CD4-positive, alpha-beta T cell treated with Interleukin-17A for 4 hours (primary cell): Measurements from ENCODE around the gene SRRD.
A peak's percentile ranks its signal among the peaks of the same experiment; 100 is the strongest.
"Not testable (repeated sequence)": the region's sequence is repeated elsewhere in the genome, so short reads cannot be mapped to it uniquely, and the experiment has no call there.

Source experiments
- DNase-seq: peaks from one replicate; pipeline ENCODE4 v3.0.0-alpha.2; 2020; ENCODE audit warnings: mixed read lengths

The SRRD gene

GRCh38 chr22:26483439-26484359 lies at the start of gene SRRD, which contains the start of gene HPS4:
Gene SRRD, plus strand, starts transcription at chr22:26483877. Its CDS starts 14 bp downstream, at chr22:26483891.
Gene HPS4, minus strand, starts transcription at chr22:26483783. Its CDS starts 2,021 bp downstream, at chr22:26481762.
- DNase-seq: peak; percentile 95

- no peak for DNase-seq
Measured at GRCh38 chr22:26435327-26436093, 48.2 kb upstream of the SRRD start.

DNA sequence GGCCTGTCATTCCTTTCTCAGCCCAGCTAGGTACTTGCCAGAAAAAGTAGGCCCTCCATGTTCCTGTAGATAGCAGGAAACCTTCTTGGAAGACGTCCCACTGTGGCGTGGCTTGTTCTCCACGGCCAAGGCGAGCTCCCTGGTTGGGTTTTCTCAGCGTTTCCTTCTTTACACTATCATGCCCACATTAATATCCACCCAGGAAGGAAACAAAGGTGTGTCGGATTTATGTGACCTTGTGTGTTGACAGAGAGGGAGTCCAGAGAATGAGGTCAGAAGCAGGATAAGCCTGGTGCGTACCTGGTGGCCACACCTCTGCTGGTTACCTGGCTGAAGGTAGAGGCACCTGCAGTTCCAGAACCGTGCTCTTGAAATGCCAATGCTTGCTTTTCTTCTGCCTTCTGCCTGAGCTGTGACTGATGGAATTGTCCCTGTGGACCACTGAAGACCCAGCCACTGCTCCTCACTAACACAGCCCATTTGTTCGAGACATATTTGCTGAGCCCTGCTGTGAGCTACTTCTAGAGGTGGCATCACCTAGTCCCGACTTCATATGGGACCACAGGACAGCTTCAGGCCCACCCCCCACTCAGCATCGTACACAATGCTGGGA lies 46.7 kb upstream of the SRRD start:
- DNase-seq: no peak

GRCh38 chr22:26437694-26438392 lies 45.8 kb upstream of the SRRD start:
- no peak for DNase-seq

DNA sequence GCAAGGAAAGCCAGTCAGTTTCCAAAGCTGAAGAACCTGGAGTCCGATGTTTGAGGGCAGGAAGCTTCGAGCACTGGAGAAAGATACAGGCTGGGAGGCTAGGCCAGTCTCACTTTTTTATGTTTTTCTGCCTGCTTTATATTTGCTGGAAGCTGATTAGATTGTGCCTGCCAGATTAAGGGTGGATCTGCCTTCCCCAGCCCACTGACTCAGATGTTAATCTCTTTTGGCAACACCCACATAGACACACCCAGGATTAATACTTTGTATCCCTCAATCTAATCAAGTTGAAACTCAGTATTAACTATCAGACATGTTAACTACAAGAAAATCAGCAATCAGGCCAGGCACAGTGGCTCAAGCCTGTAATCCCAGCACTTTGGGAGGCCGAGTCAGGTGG lies 44.9 kb upstream of the SRRD start:
- not testable (repeated sequence) for DNase-seq

DNA sequence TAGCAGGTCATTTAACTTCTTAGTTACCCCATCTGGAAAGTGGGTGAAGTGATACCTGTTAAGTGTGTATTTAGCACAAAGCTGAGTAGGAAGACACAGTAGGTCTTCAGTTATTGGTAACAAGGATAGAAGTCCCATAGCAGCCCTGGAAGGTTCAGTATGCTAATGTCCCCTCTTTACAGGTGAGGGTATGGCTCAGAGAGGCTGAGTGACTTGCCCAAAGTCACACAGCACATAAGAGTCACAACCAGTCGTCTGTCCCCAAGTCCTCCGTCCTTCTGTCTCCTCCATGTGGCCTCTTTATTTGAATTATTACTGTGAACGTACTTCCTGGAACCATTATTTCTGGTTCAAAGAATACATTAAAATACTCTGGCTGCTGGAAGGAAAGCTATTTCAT lies 44.1 kb upstream of the SRRD start:
- no peak for DNase-seq

DNA sequence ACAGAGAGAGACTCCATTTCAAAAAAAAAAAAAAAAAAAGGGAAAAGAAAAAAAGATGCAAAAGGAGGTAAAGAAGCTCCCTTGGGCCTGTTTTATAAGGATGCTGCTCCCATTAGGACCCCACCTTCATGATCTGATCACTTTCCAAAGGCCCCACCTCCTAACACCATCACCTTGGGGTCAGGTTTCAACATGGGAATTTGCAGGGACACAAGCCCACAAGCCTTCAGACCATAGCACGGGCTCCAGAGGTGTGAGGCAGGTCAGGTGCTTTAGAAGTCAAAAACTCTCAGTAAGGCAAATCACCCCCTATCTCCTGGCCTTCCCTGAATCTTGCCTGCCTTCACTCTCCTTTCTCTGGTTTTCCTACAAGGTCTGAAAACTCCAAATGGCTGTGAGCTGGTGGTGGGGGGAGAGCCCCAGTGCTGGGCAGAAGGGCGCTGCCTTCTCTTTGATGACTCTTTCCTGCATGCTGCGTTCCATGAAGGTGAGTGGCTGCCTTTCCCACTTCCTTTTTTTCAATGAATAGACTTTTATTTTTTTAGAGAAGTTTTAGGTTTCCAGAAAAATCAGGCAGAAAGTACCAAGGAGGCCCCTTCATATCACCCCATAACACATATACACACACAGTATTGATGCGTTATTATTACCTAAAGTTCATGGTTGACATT lies 41.5 kb upstream of the SRRD start:
- DNase-seq: no peak

DNA sequence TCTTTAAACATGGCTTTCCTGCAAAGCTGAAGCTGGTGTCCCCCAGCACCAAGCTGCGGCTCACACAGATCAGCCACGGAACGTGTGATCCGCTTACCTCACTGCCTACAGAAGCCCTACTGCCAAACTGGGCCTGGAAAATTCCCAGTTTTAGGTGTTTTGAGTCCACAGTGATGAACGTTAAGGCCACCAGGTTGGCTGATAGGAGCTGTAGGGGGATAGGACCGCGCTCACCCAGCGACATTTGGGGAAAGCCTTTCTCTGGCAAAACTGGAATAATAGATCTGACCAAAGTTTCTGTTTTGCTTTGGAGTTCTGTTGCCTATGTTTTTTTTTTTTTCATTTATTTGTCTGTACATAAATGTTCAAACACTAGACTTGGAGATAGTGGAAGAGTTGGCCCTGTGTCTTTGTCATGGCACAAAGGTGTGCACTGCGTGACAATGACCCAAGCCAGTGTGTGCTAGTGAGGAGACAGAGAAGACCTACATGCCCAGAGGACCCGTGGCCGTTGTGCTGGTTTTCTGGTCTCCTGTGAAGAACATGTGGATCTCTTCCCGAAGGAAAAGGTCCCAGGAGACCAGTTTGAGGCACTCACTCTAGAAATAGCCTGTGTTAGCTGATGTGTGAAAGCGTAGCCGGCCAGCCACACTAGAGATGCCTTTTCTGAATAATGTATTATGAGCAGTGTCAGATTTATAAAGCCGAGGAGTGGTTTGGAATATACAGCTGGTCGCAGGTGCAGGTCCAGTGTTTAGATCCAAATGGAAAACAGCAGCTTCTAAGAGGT lies 39.6 kb upstream of the SRRD start:
- no peak for DNase-seq

DNA sequence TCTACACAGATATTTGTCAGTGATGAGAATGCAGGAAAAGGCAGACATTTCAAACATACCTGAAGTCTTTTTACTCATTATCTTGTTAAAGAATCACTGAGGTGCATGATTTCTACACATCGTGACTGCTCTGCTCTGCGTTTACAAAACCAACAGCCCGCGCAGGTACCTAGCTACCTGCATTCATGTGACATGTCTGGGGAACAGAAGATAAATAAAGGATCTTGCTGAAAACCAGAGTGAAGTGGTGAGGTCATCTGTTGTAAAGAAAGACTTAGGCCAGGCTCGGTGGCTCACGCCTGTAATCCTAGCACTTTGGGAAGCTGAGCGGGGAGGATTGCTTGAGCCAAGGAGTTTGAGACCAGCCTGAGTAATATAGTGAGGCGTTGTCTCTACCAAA lies 38.9 kb upstream of the SRRD start:
- no peak for DNase-seq

GRCh38 chr22:26445577-26446275 lies 38.0 kb upstream of the SRRD start:
- DNase-seq: no peak

GRCh38 chr22:26446808-26447515 lies 36.7 kb upstream of the SRRD start:
- no peak for DNase-seq

- DNase-seq: no peak
Measured at GRCh38 chr22:26447584-26448329, 35.9 kb upstream of the SRRD start.

- no peak for DNase-seq
Measured at GRCh38 chr22:26448334-26448733, 35.3 kb upstream of the SRRD start.

GRCh38 chr22:26448941-26449340 lies 34.7 kb upstream of the SRRD start:
- DNase-seq: no peak

GRCh38 chr22:26450453-26451185 lies 33.1 kb upstream of the SRRD start:
- no peak for DNase-seq

DNA sequence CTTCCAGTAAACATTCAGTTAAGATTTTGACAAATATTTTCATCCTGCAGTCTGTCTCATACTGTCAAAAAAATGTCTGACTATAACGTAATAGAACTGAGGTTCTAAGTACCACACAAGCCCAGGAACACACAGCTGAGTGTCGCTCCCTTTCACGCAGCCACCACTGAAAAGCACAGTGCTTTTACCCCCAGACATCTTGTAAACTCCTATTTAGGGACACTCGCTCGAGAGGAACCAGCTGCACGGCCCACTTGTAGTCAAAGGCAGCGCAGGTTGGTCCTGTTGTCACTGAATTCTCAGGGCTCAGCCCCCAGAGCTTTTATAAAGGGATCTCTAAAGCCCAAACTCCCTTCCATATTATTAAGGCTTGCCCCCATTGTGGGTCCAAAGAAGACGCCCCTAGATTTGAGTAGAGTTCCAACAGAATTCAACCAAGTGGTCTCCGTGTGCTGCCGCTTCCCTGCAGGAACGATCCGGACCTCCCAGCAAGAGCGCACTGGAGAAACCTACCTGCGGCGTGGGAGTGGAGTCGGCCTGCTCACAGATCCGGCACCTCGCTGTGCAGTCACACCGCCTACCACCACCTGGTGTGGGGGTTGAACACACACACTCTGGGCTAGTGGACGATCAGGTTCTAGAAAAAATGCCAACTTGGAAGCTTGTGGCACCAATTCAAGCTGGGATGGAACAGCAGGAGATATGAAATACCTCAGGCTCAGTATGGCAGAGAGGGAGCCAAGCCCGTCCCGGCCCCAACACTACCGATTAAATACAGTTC lies 31.3 kb upstream of the SRRD start:
- no peak for DNase-seq

GRCh38 chr22:26453216-26453615 lies 30.5 kb upstream of the SRRD start:
- no peak for DNase-seq
